AG04450 (cell line): ENCODE data around the gene MICA. TPM values are rescaled to one million over a fixed set of nuclear protein-coding genes. Genes with fewer than 3 reads are reported as not detected.
"Not testable (repeated sequence)": the region's sequence is repeated elsewhere in the genome, so short reads cannot be mapped to it uniquely, and the experiment has no call there.

ENCODE experiments used
- CTCF ChIA-PET: fragments of 300-600, 350-600 bp; formaldehyde crosslinking; extraction: SDS; loops from one replicate; lab custom pipeline; 2022; ENCODE audit warnings: antibody characterized with exemption, inconsistent platforms; lab: Charles Lee
- POLR2A ChIA-PET: fragments of 350-600 bp; formaldehyde crosslinking; extraction: SDS; loops from one replicate; lab custom pipeline; 2021; ENCODE audit warnings: antibody characterized with exemption, inconsistent platforms; lab: Yijun Ruan, JAX
- DNase-seq: peaks from one replicate; pipeline ENCODE4 v3.0.0-alpha.2; 2011; ENCODE audit warnings: low read depth, low spot score
- H3K27ac ChIP-seq: one replicate; pipeline ENCODE4 v1.5.1; 2012; ENCODE audit warnings: low read depth, low read length, control low read depth
- H3K27me3 ChIP-seq: one replicate; pipeline ENCODE4 v1.6.0; 2012; ENCODE audit warnings: low read length; ENCODE audit not compliant: control insufficient read depth, insufficient read depth
- H3K4me3 ChIP-seq: 2 replicates; pipeline ENCODE4 v1.5.1; 2011; ENCODE audit warnings: mild to moderate bottlenecking, low read depth, low read length, control low read depth
- H3K9me3 ChIP-seq: 2 replicates; pipeline ENCODE4 v1.5.1; 2012; ENCODE audit warnings: low read length; ENCODE audit not compliant: control insufficient read depth, insufficient read depth
- polyA plus RNA-seq: library from polyadenylated mRNA; depleted of rRNA; stranded (reverse); fragments of >200 nt; gene quantifications from 2 replicates; pipeline ENCODE4 v1.2.3, GENCODE V29; 2011
- TF ChIP-seq, protein P1 (sequence below): IDR thresholded peaks from 2 replicates; pipeline ENCODE4 v1.5.1; 2011; ENCODE audit warnings: low read depth, low read length, control low read depth, inconsistent platforms

MICA gene
- polyA plus RNA-seq, 1 experiment: 39.9 TPM

DNA sequence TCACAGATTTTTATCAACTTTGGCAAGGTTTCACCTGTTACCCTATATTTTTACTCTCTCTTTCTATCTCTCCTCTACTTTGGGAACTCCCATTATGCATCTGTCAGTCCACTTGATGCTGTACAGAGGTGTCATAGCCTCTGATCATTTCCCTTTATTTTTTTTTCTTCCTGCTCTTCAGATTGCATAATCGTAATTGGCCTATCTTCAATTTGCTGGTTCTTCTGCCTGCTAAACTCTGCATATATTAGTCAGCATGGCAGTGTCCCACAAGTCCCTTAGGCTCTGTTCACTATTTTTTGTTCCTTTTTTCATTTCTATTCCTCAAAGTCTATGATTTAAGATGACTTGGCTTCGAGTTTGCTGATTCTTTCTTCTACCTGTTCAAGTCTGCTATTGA lies 49.9 kb downstream of the MICA start:
- Histone ChIP-seq H3K27ac (no peak overlapping the region), H3K27me3 (peaks cover 17% of the 10 kb centered on the region), H3K4me3 (no peak overlapping the region), H3K9me3 (no peaks in the 10 kb centered on the region)
- ChIA-PET POLR2A (no interaction called here), CTCF (no interaction called here)
- TF ChIP-seq, protein P1, sequence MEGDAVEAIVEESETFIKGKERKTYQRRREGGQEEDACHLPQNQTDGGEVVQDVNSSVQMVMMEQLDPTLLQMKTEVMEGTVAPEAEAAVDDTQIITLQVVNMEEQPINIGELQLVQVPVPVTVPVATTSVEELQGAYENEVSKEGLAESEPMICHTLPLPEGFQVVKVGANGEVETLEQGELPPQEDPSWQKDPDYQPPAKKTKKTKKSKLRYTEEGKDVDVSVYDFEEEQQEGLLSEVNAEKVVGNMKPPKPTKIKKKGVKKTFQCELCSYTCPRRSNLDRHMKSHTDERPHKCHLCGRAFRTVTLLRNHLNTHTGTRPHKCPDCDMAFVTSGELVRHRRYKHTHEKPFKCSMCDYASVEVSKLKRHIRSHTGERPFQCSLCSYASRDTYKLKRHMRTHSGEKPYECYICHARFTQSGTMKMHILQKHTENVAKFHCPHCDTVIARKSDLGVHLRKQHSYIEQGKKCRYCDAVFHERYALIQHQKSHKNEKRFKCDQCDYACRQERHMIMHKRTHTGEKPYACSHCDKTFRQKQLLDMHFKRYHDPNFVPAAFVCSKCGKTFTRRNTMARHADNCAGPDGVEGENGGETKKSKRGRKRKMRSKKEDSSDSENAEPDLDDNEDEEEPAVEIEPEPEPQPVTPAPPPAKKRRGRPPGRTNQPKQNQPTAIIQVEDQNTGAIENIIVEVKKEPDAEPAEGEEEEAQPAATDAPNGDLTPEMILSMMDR: no peak
- DNase-seq: no peak

DNA sequence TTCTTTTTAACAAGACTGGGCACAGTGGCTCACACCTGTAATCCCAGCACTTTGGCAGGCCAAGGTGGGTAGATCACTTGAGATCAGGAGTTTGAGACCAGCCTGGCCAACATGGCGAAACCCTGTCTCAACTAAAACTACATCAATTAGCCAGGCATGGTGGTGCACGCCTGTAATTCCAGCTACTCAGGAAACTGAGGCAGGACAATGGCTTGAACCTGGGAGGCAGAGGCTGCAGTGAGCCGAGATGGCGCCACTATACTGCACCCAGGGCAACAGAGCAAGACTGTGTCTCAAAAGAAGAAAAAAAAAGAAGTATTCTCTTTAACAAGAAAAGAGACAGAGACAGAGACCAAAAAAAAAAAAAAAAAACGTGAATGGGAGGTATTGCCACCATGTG lies 56.5 kb downstream of the MICA start:
- H3K9me3 ChIP-seq, DNase-seq, POLR2A ChIA-PET, CTCF ChIA-PET, H3K27ac ChIP-seq, H3K4me3 ChIP-seq: not testable (repeated sequence)
- peaks cover 20% of the 10 kb centered on the region for H3K27me3 ChIP-seq

DNA sequence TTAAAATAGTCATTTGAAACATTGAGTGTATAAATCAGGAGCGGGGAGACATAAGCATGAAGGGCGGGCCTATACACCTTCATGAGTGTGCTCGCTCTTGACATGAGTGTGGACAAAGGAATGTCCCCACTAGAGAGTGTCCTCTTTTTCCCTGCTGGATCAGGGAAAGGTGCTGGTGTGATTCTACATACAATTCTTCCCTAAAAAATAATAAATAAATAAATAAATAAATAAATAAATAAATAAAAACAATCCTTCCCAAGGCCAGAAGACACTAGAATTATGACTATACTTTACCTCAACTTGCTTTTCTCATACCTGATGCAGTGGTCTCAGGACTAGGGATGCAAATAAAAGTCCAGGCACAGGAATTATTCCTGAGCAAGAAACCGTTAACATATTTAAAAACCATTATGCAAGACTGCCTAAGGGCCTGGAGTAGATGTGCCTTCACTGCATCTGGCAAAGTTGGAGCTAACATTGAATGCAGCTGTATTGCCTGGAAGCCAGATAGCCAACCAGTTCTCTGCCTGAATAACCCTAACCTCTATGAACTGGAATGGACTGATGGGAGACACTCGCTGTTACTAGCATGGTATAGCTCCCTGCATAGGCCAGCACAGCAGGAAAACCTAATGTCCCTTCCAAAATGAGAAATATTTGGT lies 57.1 kb downstream of the MICA start:
- ChIA-PET POLR2A (no interaction called here), CTCF (no interaction called here)
- no peak for DNase-seq

DNA sequence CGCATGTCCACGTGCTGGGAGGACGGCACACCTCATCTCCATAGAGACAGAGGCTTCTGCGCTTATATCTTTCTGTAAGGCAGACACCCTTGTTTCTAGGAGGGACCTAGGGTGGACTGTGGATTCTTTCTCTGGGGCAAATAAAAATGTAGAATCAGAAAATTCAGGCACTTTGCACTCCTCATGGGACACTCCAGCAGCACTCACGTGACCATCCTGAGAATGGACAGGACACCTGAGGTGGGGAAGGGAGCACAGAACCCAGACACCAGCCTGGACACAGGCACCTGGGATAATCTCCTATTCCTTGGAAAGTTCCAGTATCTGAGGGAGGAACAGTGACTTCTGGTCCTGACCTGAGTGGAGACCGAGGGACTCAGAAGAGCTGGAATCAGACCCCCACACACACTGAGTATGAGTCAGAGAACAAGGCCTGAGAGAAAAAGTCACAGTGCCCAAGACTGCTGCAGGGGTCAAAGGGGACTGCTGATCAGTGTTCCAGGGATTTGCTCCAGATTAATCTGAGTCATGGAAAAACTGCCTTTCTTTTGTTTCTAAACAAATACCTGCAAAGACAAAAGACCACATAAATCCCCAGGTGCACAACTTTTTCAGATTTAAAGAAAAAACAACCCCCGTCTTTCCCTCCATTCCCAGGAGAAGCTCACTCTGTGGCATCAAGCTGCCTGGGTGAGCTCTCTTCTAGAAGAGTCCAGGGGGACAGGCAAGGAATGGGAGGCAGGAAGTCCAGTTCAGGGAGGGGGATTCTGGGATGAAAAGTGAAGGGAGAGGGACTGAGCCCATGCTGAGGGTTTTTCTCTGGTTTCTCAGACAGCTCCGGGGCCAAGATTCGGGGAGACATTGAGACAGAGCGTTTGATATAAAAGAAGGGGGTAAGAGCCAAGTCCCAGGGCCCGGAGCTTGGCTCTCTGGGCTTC lies 58.9 kb downstream of the MICA start:
- ChIA-PET CTCF (interaction anchor here (0.6 to 1.1 kb wide), 3 partner anchors 10 to 20 kb away, joined by 3 to 5 read pairs (median 3); no protein-coding TSS in a partner anchor), POLR2A (interaction anchor here (1.0 kb wide), 1 partner anchor 79 kb away, joined by 4 read pairs; the partner anchor contains the start of gene DDX39B)
- H3K4me3 ChIP-seq: no peak overlapping the region; the same call in 1 of the 2 replicates
- TF ChIP-seq, protein P1: no peak
- no peaks in the 10 kb centered on the region; the same call in 1 of the 2 replicates for H3K9me3 ChIP-seq
- no peak for DNase-seq
- peaks cover 20% of the 10 kb centered on the region for H3K27me3 ChIP-seq
- no peak overlapping the region for H3K27ac ChIP-seq

More for the DNA sequence above, 57.1 kb downstream of the MICA start:
- no peak overlapping the region for H3K4me3 ChIP-seq
- TF ChIP-seq, protein P1: no peak
- H3K27me3 ChIP-seq: peaks cover 20% of the 10 kb centered on the region
- no peak overlapping the region for H3K27ac ChIP-seq
- H3K9me3 ChIP-seq: no peaks in the 10 kb centered on the region; the same call in 1 of the 2 replicates

DNA sequence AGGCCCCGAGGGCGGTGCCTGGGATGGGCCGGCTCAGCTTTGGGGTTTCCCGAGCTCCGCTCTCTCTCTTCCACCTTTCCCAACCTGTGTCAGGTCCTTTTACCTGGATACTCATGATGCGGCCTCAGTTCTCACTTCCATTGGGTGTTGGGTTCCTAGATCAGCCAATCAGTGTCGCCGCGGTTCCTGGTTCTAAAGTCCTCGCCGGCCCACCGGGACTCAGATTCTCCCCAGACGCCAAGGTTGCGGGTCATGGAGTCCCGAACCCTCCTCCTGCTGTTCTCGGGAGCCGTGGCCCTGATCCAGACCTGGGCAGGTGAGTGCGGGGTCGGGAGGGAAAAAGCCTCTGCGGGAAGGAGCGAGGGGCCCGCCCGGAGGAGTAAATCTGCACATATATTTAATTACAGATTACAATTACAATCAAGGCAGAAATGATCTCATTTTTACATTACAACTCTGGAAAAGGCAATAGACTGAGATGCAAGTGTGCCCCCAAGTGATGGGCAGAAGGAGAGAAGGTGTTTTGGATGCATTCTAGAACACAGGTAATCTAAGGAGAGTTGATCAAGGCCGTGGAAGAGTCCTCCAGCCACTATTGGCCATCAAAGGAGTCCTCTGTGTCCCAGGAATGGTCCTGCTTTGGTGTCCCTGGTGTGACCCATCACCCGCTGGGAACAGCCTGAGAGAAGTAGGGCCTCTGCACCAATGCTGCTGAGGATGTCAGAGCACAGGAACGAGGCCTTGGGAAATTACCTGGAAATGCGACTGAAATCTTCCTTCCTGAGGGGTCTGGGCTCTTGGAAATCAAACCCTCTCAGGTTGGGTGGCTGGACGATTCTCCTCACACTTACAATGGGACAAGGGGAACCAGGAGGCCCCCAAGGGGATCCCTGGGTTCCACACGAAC lies 59.8 kb downstream of the MICA start:
- ChIA-PET CTCF (interaction anchor here (0.6 to 0.9 kb wide), 2 partner anchors 11 to 21 kb away, joined by 3 to 5 read pairs; no protein-coding TSS in a partner anchor), POLR2A (interaction anchor here (1.0 kb wide), 1 partner anchor 78 kb away, joined by 4 read pairs; the partner anchor contains the start of gene DDX39B)
- peaks cover 21% of the 10 kb centered on the region for H3K27me3 ChIP-seq
- TF ChIP-seq, protein P1: no peak
- H3K4me3 ChIP-seq: no peak overlapping the region; the same call in 1 of the 2 replicates
- no peaks in the 10 kb centered on the region; the same call in 1 of the 2 replicates for H3K9me3 ChIP-seq
- no peak for DNase-seq
- H3K27ac ChIP-seq: no peak overlapping the region
